MM.1S (cell line): Measurements from ENCODE around the gene L3MBTL3.

Experiments
- EZH2phosphoT487 ChIP-seq: fragments of 300-600 bp; sonication (generic); IDR thresholded peaks from 2 replicates; pipeline ENCODE4 v1.6.1; 2018; ENCODE audit warnings: antibody characterized with exemption, low read length
- TF ChIP-seq, protein P1 (sequence below): fragments of 300-600 bp; sonication (generic); IDR thresholded peaks from 2 replicates; pipeline ENCODE4 v1.5.1; 2016; ENCODE audit warnings: antibody characterized with exemption, low read length, mixed read lengths

DNA sequence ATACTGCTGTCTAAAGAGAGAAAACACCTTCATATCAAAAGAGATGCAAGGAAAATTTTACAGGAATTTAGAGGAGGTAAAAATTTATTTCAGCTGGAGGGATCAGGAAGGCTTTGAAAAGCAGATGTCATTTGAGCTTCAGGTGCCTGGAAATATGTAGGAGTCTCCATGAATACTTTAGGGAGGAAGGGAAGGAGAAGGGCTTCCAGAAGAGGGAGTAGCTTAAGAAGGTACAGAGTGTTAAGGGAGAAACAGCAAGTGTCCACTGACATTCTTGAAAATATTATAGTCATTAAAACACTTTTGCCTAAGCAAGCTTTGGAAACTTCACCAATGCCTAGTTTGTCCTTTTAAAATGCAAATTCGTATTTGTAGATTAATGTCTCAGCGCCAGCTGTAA, 27.2 kb downstream of the L3MBTL3 start:
- TF ChIP-seq, protein P1, sequence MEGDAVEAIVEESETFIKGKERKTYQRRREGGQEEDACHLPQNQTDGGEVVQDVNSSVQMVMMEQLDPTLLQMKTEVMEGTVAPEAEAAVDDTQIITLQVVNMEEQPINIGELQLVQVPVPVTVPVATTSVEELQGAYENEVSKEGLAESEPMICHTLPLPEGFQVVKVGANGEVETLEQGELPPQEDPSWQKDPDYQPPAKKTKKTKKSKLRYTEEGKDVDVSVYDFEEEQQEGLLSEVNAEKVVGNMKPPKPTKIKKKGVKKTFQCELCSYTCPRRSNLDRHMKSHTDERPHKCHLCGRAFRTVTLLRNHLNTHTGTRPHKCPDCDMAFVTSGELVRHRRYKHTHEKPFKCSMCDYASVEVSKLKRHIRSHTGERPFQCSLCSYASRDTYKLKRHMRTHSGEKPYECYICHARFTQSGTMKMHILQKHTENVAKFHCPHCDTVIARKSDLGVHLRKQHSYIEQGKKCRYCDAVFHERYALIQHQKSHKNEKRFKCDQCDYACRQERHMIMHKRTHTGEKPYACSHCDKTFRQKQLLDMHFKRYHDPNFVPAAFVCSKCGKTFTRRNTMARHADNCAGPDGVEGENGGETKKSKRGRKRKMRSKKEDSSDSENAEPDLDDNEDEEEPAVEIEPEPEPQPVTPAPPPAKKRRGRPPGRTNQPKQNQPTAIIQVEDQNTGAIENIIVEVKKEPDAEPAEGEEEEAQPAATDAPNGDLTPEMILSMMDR: no peak
- no peak for TF ChIP-seq EZH2phosphoT487
